Activated B cell treated with CpG ODN at 0.5 μM for 24 hours (primary cell): Measurements from ENCODE around the gene UNC13B. TPM values are rescaled to one million over a fixed set of nuclear protein-coding genes. Genes with fewer than 3 reads are reported as not detected.

ENCODE experiments used
- ATAC-seq: fragments of 200-7000 bp; cut with Tn5 transposase; one replicate; pipeline ENCODE4 v1.10.0; 2021; ENCODE audit warnings: low read depth, mild to moderate bottlenecking, moderate library complexity
- CTCF ChIA-PET: fragments of 350-600 bp; sonication (Branson Sonifier 250); formaldehyde crosslinking; loops from one replicate; lab custom pipeline; 2021; ENCODE audit warnings: antibody characterized with exemption; lab: Charles Lee
- POLR2A ChIA-PET: fragments of 350-600 bp; sonication (Branson Sonifier 250); formaldehyde crosslinking; loops from one replicate; lab custom pipeline; 2021; ENCODE audit warnings: antibody characterized with exemption; lab: Charles Lee
- DNase-seq: peaks from one replicate; pipeline ENCODE4 v3.0.0; 2022
- H3K27ac Mint-ChIP-seq: one replicate; pipeline ENCODE4 v1.8.0; 2020; ENCODE audit warnings: mixed read lengths
- H3K27me3 Mint-ChIP-seq: one replicate; pipeline ENCODE4 v1.8.0; 2021; ENCODE audit warnings: mixed read lengths
- H3K36me3 Mint-ChIP-seq: one replicate; pipeline ENCODE4 v1.8.0; 2021; ENCODE audit warnings: low read depth, mixed read lengths
- H3K4me1 Mint-ChIP-seq: one replicate; pipeline ENCODE4 v1.8.0; 2021; ENCODE audit warnings: mixed read lengths
- H3K4me3 Mint-ChIP-seq: one replicate; pipeline ENCODE4 v1.8.0; 2020; ENCODE audit warnings: mild to moderate bottlenecking, mixed read lengths
- H3K9me3 Mint-ChIP-seq: one replicate; pipeline ENCODE4 v1.8.0; 2020; ENCODE audit warnings: mixed read lengths
- CTCF ChIP-seq: fragments of 200-600 bp; IDR thresholded peaks from one replicate; pipeline ENCODE4 v1.8.0; 2022; ENCODE audit warnings: antibody characterized with exemption, mild to moderate bottlenecking
- intact Hi-C: fragments of 100-400 bp; cut with micrococcal nuclease; formaldehyde crosslinking; loops from one replicate; pipeline ENCODE4 v1.15.1; 2024
- total RNA-seq: library from RNA; stranded (reverse); gene quantifications from 2 replicates; pipeline ENCODE4 v1.2.3, GENCODE V29; 2022

UNC13B gene
- total RNA-seq, 1 donor from 2014 or later = 0.53 TPM

GRCh38 chr9:35254984-35255857 lies 93.4 kb downstream of the UNC13B start:
- no peak overlapping the region for H3K4me3 Mint-ChIP-seq
- H3K36me3 Mint-ChIP-seq = no peaks in the 10 kb centered on the region
- no peaks in the 10 kb centered on the region for H3K4me1 Mint-ChIP-seq
- DNase-seq (no peak), ATAC-seq (no peak)
- no peak overlapping the region for H3K27ac Mint-ChIP-seq
- ChIA-PET CTCF (interaction anchor here (1.2 kb wide), 1 partner anchor 138 kb away, joined by 5 read pairs; no protein-coding TSS in a partner anchor), POLR2A (no interaction called here)
- intact Hi-C loops = no loop called here
- peaks cover 7% of the 10 kb centered on the region for H3K27me3 Mint-ChIP-seq
- no peak for TF ChIP-seq CTCF
- no peaks in the 10 kb centered on the region for H3K9me3 Mint-ChIP-seq

- Mint-ChIP-seq H3K9me3 (no peaks in the 10 kb centered on the region), H3K27me3 (no peaks in the 10 kb centered on the region), H3K4me1 (no peaks in the 10 kb centered on the region), H3K4me3 (no peak overlapping the region), H3K27ac (no peak overlapping the region), H3K36me3 (no peaks in the 10 kb centered on the region)
- ChIA-PET POLR2A (no interaction called here), CTCF (interaction anchor here (0.6 to 2.1 kb wide), 8 partner anchors 8 to 388 kb away, joined by 3 to 30 read pairs (median 4); no protein-coding TSS in a partner anchor)
- intact Hi-C loops = no loop called here
- no peak for TF ChIP-seq CTCF
- DNase-seq (no peak), ATAC-seq (no peak)
Observed at GRCh38 chr9:35257986-35258659, 96.3 kb downstream of the UNC13B start.

- peak; percentile 34 for ATAC-seq
Observed at GRCh38 chr9:35258660-35259474, 97.1 kb downstream of the UNC13B start.

GRCh38 chr9:35260186-35260585 lies 98.4 kb downstream of the UNC13B start:
- ChIA-PET CTCF (interaction anchor here (1.5 kb wide), 1 partner anchor 361 kb away, joined by 5 read pairs; no protein-coding TSS in a partner anchor), POLR2A (no interaction called here)
- ATAC-seq = no peak
- Mint-ChIP-seq H3K4me1 (no peaks in the 10 kb centered on the region), H3K4me3 (no peak overlapping the region), H3K9me3 (no peaks in the 10 kb centered on the region), H3K27ac (no peak overlapping the region), H3K36me3 (no peaks in the 10 kb centered on the region), H3K27me3 (peaks cover 6% of the 10 kb centered on the region)
- intact Hi-C loops = no loop called here
- TF ChIP-seq CTCF = no peak
- DNase-seq = no peak

More at GRCh38 chr9:35258660-35259474, 97.1 kb downstream of the UNC13B start:
- H3K4me1 Mint-ChIP-seq = no peaks in the 10 kb centered on the region
- no peak overlapping the region for H3K27ac Mint-ChIP-seq
- no peak overlapping the region for H3K4me3 Mint-ChIP-seq
- TF ChIP-seq CTCF = no peak
- POLR2A ChIA-PET = no interaction called here
- CTCF ChIA-PET = interaction anchor here (0.6 to 2.1 kb wide), 9 partner anchors 9 to 387 kb away, joined by 3 to 30 read pairs (median 4); no protein-coding TSS in a partner anchor
- no peak for DNase-seq
- no peaks in the 10 kb centered on the region for H3K36me3 Mint-ChIP-seq
- H3K27me3 Mint-ChIP-seq = peaks cover under 1% of the 10 kb centered on the region
- H3K9me3 Mint-ChIP-seq = no peaks in the 10 kb centered on the region
- intact Hi-C loops = loop anchor here (1.0 kb wide), 2 partner anchors 143 to 360 kb away; no protein-coding TSS in a partner anchor
